HCT116 (cell line): Measurements from ENCODE around the gene ARHGEF17. TPM values are rescaled to one million over a fixed set of nuclear protein-coding genes. Genes with fewer than 3 reads are reported as not detected.

Experiments
- ATAC-seq: fragments of 200-7000 bp; cut with Tn5 transposase; 2 replicates; pipeline ENCODE4 v1.9.1; 2020; ENCODE audit warnings: mild to moderate bottlenecking, moderate library complexity
- BruUV-seq: library from RNA; stranded (reverse); fragments of 400-500 nt; replicated peaks from 2 replicates; lab custom pipeline; 2021; lab: Mats Ljungman, UMichigan
- CTCF ChIA-PET: fragments of 300-600 bp; sonication (Branson Sonifier 250); formaldehyde crosslinking; loops from one replicate; lab custom pipeline; 2021; ENCODE audit warnings: antibody characterized with exemption; lab: Charles Lee
- POLR2A ChIA-PET: fragments of 300-600, 350-600 bp; sonication (Branson Sonifier 250); formaldehyde crosslinking; loops from one replicate; lab custom pipeline; 2021; ENCODE audit warnings: antibody characterized with exemption; lab: Charles Lee
- RAD21 ChIA-PET, 2 experiments: fragments of 300-600 bp; sonication (Branson Sonifier 250); formaldehyde crosslinking; loops; one replicate each; lab custom pipeline; 2023; ENCODE audit warnings: low total read pairs in 2 of 2; ENCODE audit not compliant: uncharacterized antibody in 2 of 2, unreplicated experiment in 2 of 2, low non-redundant PET in 1 of 2; lab: Charles Lee
- DNase-seq: peaks from one replicate; pipeline ENCODE4 v3.0.0-alpha.2; 2010; ENCODE audit warnings: low read depth, low spot score
- H2AFZ ChIP-seq: fragments of 200-600 bp; shearing (Covaris generic), sonication (generic); 2 replicates; pipeline ENCODE4 v1.6.1; 2017; ENCODE audit warnings: low read depth, mixed run types, mixed read lengths, antibody characterized with exemption, low read length; ENCODE audit not compliant: poor library complexity, severe bottlenecking
- H3K27ac ChIP-seq: 2 replicates; pipeline ENCODE4 v1.5.1; 2012; ENCODE audit warnings: low read depth, low read length
- H3K27me3 ChIP-seq: fragments of 200-600 bp; sonication (generic); 2 replicates; pipeline ENCODE4 v1.6.1; 2016; ENCODE audit warnings: mixed run types, low read length, mixed read lengths; ENCODE audit not compliant: insufficient read depth
- H3K36me3 ChIP-seq, 2 experiments: fragments of 200-500 bp in 1 of 2; fragments of 200-600 bp in 1 of 2; sonication (Bioruptor generic) in 1 of 2; sonication (generic) in 1 of 2; 2 replicates each; pipeline versions ENCODE4 v1.5.1 to v1.6.1; 2014 to 2016; ENCODE audit warnings: low read length in 2 of 2, inconsistent platforms in 1 of 2, mixed read lengths in 1 of 2, mixed run types in 1 of 2; ENCODE audit not compliant: insufficient read depth in 2 of 2, control insufficient read depth in 1 of 2
- H3K4me1 ChIP-seq, 2 experiments: fragments of 200-600 bp in 1 of 2; sonication (generic) in 1 of 2; 2 replicates each; pipeline versions ENCODE4 v1.5.1 to v1.6.1; 2012 to 2017; ENCODE audit warnings: low read length in 2 of 2, inconsistent platforms in 1 of 2, mild to moderate bottlenecking in 1 of 2, mixed read lengths in 1 of 2, mixed run types in 1 of 2, moderate library complexity in 1 of 2; ENCODE audit not compliant: insufficient read depth in 2 of 2, control insufficient read depth in 1 of 2
- H3K4me2 ChIP-seq: fragments of 200-600 bp; sonication (generic); 2 replicates; pipeline ENCODE4 v1.6.1; 2017; ENCODE audit warnings: mixed run types, low read length, mixed read lengths
- H3K4me3 ChIP-seq, 2 experiments: fragments of 200-600 bp in 1 of 2; sonication (generic) in 1 of 2; replicated peaks in 1 of 2; 2 replicates each; pipeline ENCODE4 v1.5.1; 2011 to 2016; ENCODE audit warnings: low read length in 2 of 2, control low read depth in 1 of 2, low read depth in 1 of 2, mild to moderate bottlenecking in 1 of 2, mixed read lengths in 1 of 2, mixed run types in 1 of 2
- H3K79me2 ChIP-seq: fragments of 200-600 bp; sonication (generic); 2 replicates; pipeline ENCODE4 v1.6.1; 2017; ENCODE audit warnings: mild to moderate bottlenecking, mixed run types, low read length, moderate library complexity, mixed read lengths; ENCODE audit not compliant: insufficient read depth
- H3K9ac ChIP-seq: fragments of 200-600 bp; sonication (generic); 2 replicates; pipeline ENCODE4 v1.6.1; 2016; ENCODE audit warnings: low read length, mixed read lengths
- H3K9me2 ChIP-seq: fragments of 200-600 bp; sonication (generic), shearing (Covaris generic); 2 replicates; pipeline ENCODE4 v1.6.1; 2017; ENCODE audit warnings: mixed run types, mild to moderate bottlenecking, moderate library complexity; ENCODE audit not compliant: insufficient read depth
- H3K9me3 ChIP-seq, 2 experiments: fragments of 200-500 bp in 1 of 2; fragments of 200-600 bp in 1 of 2; sonication (Bioruptor generic) in 1 of 2; sonication (generic) in 1 of 2; 2 replicates each; pipeline ENCODE4 v1.6.1; 2014 to 2017; ENCODE audit warnings: low read length in 2 of 2, mixed read lengths in 2 of 2, inconsistent platforms in 1 of 2, low read depth in 1 of 2, mild to moderate bottlenecking in 1 of 2, mixed run types in 1 of 2, moderate library complexity in 1 of 2; ENCODE audit not compliant: control insufficient read depth in 1 of 2, insufficient read depth in 1 of 2
- H4K20me1 ChIP-seq: fragments of 200-600 bp; sonication (generic), shearing (Covaris generic); 2 replicates; pipeline ENCODE4 v1.6.1; 2017; ENCODE audit warnings: mixed run types, mild to moderate bottlenecking, moderate library complexity; ENCODE audit not compliant: insufficient read depth
- CBX3 ChIP-seq: IDR thresholded peaks from 2 replicates; pipeline ENCODE4 v1.6.1; 2012; ENCODE audit warnings: low read depth
- EZH2 ChIP-seq: fragments of 200-600 bp; sonication (generic); IDR thresholded peaks from 2 replicates; pipeline ENCODE4 v1.6.1; 2017; ENCODE audit warnings: antibody characterized with exemption, mixed run types
- EZH2phosphoT487 ChIP-seq: fragments of 200-600 bp; IDR thresholded peaks from 2 replicates; pipeline ENCODE4 v1.6.1; 2018; ENCODE audit warnings: antibody characterized with exemption, borderline replicate concordance
- FOSL1 ChIP-seq: IDR thresholded peaks from 2 replicates; pipeline ENCODE4 v1.6.1; 2012; ENCODE audit warnings: low read depth
- POLR2A ChIP-seq: IDR thresholded peaks from 2 replicates; pipeline ENCODE4 v1.7.0; 2011; ENCODE audit warnings: borderline replicate concordance; ENCODE audit not compliant: insufficient read depth, insufficient read length; ENCODE audit errors: extremely low read depth
- POLR2AphosphoS5 ChIP-seq: IDR thresholded peaks from 2 replicates; pipeline ENCODE4 v1.6.1; 2011; ENCODE audit warnings: mild to moderate bottlenecking, low read depth, low read length, moderate library complexity
- SP1 ChIP-seq: IDR thresholded peaks from 2 replicates; pipeline ENCODE4 v1.6.1; 2012; ENCODE audit warnings: low read depth
- ZFX ChIP-seq: fragments of 450-650 bp; IDR thresholded peaks from 2 replicates; pipeline ENCODE4 v1.6.1; 2017
- ZNF274 ChIP-seq: fragments of 200-500 bp; sonication (Bioruptor generic); IDR thresholded peaks from 2 replicates; pipeline ENCODE4 v1.6.1; 2014; ENCODE audit warnings: mild to moderate bottlenecking, low read depth, low read length, inconsistent platforms
- intact Hi-C: fragments of 100-400 bp; cut with micrococcal nuclease; formaldehyde crosslinking; loops from 2 replicates; pipeline ENCODE4 v1.10.0; 2022
- total RNA-seq: library from RNA; stranded (reverse); gene quantifications from one replicate; pipeline ENCODE4 v1.2.1, GENCODE V29; 2021; ENCODE audit not compliant: unreplicated experiment
- TF ChIP-seq, protein P1 (sequence below): IDR thresholded peaks from 2 replicates; pipeline ENCODE4 v1.6.1; 2011; ENCODE audit warnings: mild to moderate bottlenecking, low read length, moderate library complexity; ENCODE audit not compliant: insufficient replicate concordance; ENCODE audit errors: extremely low read depth
- TF ChIP-seq, protein P2 (sequence below): IDR thresholded peaks from 2 replicates; pipeline ENCODE4 v1.6.1; 2012; ENCODE audit warnings: low read depth
- TF ChIP-seq, protein P3 (sequence below), 3 experiments: fragments of 200-600 bp in 1 of 3; sonication (generic) in 1 of 3; IDR thresholded peaks in 2 of 3; conservative IDR thresholded peaks in 1 of 3; 2 replicates each; pipeline ENCODE4 v1.5.1; 2012 to 2017; ENCODE audit warnings: low read depth in 2 of 3, low read length in 2 of 3, antibody characterized with exemption in 1 of 3, borderline replicate concordance in 1 of 3, control low read depth in 1 of 3, mild to moderate bottlenecking in 1 of 3, mixed read lengths in 1 of 3, mixed run types in 1 of 3, moderate library complexity in 1 of 3; ENCODE audit not compliant: insufficient read depth in 1 of 3
- TF ChIP-seq, protein P4 (sequence below): IDR thresholded peaks from 2 replicates; pipeline ENCODE4 v1.6.1; 2012

ARHGEF17 gene
- total RNA-seq, 1 experiment from 2014 or later = 18.2 TPM

DNA sequence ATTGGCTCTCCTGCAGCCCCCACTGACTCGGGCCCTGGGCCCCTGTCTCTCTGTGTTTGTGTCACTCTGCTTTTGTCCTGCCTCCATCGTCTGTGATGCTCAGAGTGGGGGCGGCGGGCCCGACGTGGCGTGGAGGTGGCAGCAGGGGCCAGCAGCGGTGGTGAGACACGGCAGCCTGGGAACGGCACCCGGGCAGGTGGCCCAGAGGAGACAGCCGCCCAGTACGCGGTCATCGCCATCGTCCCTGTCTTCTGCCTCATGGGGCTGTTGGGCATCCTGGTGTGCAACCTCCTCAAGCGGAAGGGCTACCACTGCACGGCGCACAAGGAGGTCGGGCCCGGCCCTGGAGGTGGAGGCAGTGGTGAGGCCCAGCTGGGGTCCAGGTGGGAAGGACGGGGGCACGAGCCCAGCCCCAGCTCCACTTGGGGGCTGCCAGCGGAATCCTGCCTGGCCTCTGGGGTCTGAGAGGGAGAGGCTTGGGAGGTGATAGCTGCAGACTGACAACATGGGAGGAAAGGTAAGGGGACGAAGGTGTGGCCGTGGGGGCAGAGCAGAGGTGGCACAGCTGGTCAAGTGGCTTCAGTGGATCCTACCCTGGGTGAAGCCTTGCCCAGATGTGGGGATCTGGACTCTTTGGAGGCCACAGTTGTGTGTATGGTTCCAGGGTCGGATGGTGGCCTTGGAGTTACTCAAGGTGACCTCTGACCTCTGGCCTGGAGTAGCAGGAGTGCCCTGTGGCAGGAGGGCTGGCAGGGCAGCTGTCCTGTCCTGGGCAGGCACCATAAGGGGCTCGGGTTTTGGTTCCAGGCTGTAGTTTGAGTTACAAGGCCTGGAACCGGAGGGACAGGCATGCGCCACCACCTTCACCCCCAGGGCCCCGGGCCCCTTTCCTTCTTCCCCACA lies 84.3 kb downstream of the ARHGEF17 start:
- Histone ChIP-seq H3K9me2 (no peaks in the 10 kb centered on the region), H2AFZ (no peak overlapping the region), H4K20me1 (no peaks in the 10 kb centered on the region), H3K9ac (no peak overlapping the region), H3K9me3 (no peaks in the 10 kb centered on the region), H3K4me2 (no peak overlapping the region), H3K36me3 (peaks cover 2 to 12% of the 10 kb centered on the region in 2 experiments; a peak in 2 of 4 replicates), H3K27me3 (no peaks in the 10 kb centered on the region), H3K79me2 (peaks cover 32% of the 10 kb centered on the region; the same call in 1 of the 2 replicates), H3K4me1 (peaks cover 0 to 14% of the 10 kb centered on the region in 2 experiments; a peak in 1 of 4 replicates), H3K4me3 (no peak overlapping the region), H3K27ac (no peak overlapping the region)
- POLR2A ChIA-PET = interaction anchor here (0.9 to 1.5 kb wide), 2 partner anchors 41 to 85 kb away, joined by 4 to 5 read pairs; no protein-coding TSS in a partner anchor
- RAD21 ChIA-PET = interaction anchor here (0.5 to 1.5 kb wide), 4 partner anchors 41 to 85 kb away, joined by 3 to 9 read pairs (median 6); no protein-coding TSS in a partner anchor
- CTCF ChIA-PET = interaction anchor here (0.9 to 2.3 kb wide), 12 partner anchors 8 to 267 kb away, joined by 3 to 62 read pairs (median 5); partner anchors contain the start of gene ARHGEF17
- DNase-seq (no peak), ATAC-seq (no peak)
- BruUV-seq = no TSS peak
- intact Hi-C loops = loop anchor here (1.0 kb wide), 2 partner anchors 41 to 85 kb away; no protein-coding TSS in a partner anchor
- TF ChIP-seq EZH2 = no peak
- TF ChIP-seq, protein P1, sequence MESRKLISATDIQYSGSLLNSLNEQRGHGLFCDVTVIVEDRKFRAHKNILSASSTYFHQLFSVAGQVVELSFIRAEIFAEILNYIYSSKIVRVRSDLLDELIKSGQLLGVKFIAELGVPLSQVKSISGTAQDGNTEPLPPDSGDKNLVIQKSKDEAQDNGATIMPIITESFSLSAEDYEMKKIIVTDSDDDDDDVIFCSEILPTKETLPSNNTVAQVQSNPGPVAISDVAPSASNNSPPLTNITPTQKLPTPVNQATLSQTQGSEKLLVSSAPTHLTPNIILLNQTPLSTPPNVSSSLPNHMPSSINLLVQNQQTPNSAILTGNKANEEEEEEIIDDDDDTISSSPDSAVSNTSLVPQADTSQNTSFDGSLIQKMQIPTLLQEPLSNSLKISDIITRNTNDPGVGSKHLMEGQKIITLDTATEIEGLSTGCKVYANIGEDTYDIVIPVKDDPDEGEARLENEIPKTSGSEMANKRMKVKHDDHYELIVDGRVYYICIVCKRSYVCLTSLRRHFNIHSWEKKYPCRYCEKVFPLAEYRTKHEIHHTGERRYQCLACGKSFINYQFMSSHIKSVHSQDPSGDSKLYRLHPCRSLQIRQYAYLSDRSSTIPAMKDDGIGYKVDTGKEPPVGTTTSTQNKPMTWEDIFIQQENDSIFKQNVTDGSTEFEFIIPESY = no peak
- TF ChIP-seq, protein P2, sequence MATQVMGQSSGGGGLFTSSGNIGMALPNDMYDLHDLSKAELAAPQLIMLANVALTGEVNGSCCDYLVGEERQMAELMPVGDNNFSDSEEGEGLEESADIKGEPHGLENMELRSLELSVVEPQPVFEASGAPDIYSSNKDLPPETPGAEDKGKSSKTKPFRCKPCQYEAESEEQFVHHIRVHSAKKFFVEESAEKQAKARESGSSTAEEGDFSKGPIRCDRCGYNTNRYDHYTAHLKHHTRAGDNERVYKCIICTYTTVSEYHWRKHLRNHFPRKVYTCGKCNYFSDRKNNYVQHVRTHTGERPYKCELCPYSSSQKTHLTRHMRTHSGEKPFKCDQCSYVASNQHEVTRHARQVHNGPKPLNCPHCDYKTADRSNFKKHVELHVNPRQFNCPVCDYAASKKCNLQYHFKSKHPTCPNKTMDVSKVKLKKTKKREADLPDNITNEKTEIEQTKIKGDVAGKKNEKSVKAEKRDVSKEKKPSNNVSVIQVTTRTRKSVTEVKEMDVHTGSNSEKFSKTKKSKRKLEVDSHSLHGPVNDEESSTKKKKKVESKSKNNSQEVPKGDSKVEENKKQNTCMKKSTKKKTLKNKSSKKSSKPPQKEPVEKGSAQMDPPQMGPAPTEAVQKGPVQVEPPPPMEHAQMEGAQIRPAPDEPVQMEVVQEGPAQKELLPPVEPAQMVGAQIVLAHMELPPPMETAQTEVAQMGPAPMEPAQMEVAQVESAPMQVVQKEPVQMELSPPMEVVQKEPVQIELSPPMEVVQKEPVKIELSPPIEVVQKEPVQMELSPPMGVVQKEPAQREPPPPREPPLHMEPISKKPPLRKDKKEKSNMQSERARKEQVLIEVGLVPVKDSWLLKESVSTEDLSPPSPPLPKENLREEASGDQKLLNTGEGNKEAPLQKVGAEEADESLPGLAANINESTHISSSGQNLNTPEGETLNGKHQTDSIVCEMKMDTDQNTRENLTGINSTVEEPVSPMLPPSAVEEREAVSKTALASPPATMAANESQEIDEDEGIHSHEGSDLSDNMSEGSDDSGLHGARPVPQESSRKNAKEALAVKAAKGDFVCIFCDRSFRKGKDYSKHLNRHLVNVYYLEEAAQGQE = no peak
- TF ChIP-seq POLR2A = no peak
- TF ChIP-seq ZNF274 = no peak
- no peak for TF ChIP-seq SP1
- TF ChIP-seq, protein P3, sequence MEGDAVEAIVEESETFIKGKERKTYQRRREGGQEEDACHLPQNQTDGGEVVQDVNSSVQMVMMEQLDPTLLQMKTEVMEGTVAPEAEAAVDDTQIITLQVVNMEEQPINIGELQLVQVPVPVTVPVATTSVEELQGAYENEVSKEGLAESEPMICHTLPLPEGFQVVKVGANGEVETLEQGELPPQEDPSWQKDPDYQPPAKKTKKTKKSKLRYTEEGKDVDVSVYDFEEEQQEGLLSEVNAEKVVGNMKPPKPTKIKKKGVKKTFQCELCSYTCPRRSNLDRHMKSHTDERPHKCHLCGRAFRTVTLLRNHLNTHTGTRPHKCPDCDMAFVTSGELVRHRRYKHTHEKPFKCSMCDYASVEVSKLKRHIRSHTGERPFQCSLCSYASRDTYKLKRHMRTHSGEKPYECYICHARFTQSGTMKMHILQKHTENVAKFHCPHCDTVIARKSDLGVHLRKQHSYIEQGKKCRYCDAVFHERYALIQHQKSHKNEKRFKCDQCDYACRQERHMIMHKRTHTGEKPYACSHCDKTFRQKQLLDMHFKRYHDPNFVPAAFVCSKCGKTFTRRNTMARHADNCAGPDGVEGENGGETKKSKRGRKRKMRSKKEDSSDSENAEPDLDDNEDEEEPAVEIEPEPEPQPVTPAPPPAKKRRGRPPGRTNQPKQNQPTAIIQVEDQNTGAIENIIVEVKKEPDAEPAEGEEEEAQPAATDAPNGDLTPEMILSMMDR (IDR thresholded peaks at IDR 0.05 in 2 of 3, conservative IDR thresholded peaks at IDR 0.05 in 1 of 3; ENCODE audit: borderline replicate concordance in 1 of 3, insufficient read depth in 1 of 3, low read depth in 2 of 3, low read length in 2 of 3) = no peak
- TF ChIP-seq, protein P4, sequence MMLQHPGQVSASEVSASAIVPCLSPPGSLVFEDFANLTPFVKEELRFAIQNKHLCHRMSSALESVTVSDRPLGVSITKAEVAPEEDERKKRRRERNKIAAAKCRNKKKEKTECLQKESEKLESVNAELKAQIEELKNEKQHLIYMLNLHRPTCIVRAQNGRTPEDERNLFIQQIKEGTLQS = no peak
- TF ChIP-seq EZH2phosphoT487 = no peak
- TF ChIP-seq POLR2AphosphoS5 = no peak
- TF ChIP-seq ZFX = no peak
- no peak for TF ChIP-seq CBX3
- TF ChIP-seq FOSL1 = no peak
